NCI-H1105 (cell line): ENCODE measurements around the gene VEGFA.

Experiments
- DNase-seq: peaks from one replicate; lab custom pipeline; 2025; lab: John Stamatoyannopoulos, UW

VEGFA gene

GRCh38 chr6:43821101-43821886 is 51.3 kb downstream of the VEGFA start:
- DNase-seq = no peak

DNA sequence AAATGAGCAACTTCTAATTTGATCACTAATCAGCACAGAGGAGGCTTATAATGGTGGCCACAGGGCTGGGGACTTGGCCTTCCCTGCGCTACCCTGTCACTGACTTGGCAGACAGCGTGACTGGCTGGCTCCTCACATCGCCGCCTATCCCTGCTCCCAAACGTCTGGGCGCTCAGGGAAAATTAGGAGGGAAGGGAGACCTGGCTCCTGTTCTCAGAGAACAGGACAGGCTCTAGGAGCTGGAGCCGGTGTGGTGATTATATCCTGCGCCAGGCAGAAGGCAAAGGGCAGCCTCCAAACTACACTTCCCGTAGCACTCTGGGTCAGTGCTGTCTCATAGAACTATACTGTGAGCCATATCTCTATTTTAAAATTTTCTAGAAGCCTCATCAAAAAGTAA is 53.4 kb downstream of the VEGFA start:
- no peak for DNase-seq

DNA sequence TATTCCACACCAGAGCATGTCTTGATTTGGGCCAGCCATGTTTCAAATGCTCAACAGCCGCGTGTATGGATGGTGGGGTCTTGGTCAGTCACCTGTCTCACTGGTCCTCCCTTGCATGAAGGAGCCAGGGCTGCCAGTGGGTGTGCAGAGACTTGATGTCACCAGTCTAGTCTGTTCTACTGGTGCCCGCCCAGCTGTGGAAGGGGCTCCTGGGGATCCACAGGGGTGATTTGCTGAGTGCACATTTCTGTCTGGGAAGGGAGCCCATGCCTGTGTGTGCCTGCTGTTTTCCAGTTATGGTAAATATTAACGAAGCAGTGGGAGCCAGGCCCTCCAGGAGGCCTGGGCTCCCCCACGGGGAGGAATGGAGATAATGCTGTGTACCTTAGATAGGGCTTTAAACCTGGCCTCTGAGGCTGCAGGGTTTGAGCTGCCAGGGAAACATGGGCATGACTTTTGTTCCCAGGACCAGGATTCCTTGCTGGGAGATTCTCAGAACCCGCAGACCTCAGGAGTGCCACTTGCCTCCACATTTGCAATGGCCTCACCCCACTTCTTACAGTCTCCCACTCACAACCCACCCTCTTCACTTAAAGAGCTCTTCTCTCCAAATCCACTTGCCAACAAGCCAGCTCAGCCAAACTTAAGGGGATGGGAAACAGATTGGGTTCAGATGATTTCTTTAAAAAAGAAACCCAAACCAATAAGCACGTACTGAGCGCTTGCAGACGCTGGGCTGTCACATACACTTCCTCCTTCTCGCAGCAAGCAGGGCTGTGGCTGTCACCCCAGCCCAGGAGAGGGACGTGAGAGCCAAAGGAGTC is 54.1 kb downstream of the VEGFA start:
- DNase-seq = no peak

GRCh38 chr6:43824703-43825064 is 54.7 kb downstream of the VEGFA start:
- no peak for DNase-seq

DNA sequence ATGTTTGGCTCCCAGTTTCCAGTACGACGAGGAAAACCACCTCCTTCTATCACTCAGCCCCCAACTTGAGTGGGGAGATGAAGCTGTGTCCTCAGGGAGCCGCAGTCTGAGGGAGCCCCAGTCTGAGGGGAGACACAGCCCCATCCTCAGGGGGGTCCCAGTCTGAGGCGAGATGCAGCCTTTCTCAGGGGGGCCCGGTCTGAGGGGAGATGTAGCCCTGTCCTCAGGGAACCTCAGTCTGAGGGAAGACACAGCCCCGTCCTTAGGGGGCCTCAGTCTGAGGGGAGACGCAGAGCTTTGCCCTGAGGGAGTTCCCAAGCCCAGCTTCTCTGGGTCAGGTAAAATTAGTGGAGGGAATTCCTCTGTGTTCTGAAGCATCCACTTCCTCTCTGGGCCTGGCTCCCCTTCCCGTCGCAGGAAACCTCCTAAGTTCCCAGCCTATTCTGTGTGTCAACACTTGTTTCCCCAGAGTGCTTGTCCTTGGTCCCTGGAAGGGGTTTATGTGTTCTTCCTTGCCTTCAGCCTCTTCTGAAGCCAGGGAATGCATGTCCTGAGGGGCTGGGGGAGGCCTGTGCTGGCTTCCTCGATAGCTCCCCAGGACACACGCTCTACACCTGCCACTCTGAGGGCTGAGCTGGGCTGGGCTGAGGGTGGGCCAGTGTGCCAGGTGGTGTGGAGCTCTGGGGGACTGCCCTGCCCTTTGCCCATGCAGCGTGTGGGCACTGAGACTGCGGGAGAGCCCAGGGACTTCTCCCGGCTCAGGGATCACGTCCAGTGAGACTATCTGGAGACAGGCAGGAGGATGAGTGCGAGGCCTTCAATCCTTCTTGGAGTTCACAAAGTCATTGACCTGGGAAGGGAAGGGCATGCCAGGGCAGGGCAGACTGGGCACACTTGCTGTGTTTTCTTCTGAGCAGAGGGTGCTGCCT is 55.4 kb downstream of the VEGFA start:
- DNase-seq = no peak

DNA sequence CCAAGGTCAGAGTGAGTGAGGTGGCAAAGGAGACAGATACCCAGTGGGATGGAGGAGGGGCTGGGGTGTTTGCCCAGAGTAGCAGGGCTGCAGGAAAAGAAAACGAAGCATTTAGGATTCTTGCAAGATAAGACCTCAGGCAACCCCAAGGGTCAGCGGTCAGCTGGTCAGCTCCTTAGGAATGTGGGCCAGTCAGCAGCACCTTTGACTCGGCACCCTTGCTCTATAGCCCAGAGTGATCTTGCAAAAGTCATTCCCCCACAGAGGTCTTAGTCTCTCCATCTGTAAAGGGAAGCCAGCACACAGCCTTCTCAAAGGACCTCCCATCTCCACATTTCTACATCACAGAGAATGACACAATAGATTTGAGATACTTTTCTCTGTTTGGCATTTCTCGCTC is 56.7 kb downstream of the VEGFA start:
- no peak for DNase-seq

DNA sequence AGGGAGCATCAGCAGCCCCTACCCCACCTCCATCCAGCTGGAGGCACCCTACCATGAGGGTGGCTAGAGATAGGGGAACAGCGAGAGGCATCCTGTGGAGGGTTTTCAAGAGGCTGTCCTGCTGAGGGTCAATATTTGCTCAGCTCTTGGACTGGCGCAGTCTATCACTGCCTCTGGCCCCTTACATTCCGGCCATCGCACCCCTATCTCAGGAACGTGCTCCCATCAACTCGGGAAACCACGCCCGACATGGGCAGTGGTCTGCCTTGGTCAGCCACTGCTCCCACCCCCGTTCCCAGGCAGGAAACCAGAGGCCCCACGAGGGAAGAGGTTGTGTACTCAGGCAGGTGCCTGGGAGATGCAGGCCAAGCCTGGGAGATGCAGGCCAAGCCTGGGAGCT is 57.9 kb downstream of the VEGFA start:
- no peak for DNase-seq

GRCh38 chr6:43828711-43829110 is 58.7 kb downstream of the VEGFA start:
- no peak for DNase-seq

- no peak for DNase-seq
These were observed 59.5 kb downstream of the VEGFA start for GRCh38 chr6:43829470-43829869.

DNA sequence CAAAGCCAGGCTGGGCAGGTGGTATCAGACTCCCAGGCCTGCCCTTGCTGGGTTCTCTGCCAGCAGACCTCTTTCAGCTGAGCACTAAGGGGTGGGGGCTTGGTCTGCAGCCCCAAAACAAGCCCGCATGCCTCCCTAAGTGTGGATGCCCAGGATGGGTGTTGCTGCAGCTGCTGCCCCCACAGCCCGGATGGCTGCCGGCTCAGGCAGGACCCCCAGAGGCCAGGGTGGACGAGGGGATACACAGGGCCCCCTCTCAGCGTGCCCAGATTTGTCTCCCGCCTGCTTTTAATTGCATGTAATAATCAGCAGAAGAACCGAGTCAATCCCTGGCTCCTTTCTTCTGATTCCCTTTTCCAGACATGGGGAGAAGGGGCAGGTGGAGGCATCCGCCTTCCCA is 60.8 kb downstream of the VEGFA start:
- DNase-seq = no peak

GRCh38 chr6:43831191-43831590 is 61.2 kb downstream of the VEGFA start:
- DNase-seq = no peak

- no peak for DNase-seq
These were observed 63.4 kb downstream of the VEGFA start for GRCh38 chr6:43833223-43833995.

DNA sequence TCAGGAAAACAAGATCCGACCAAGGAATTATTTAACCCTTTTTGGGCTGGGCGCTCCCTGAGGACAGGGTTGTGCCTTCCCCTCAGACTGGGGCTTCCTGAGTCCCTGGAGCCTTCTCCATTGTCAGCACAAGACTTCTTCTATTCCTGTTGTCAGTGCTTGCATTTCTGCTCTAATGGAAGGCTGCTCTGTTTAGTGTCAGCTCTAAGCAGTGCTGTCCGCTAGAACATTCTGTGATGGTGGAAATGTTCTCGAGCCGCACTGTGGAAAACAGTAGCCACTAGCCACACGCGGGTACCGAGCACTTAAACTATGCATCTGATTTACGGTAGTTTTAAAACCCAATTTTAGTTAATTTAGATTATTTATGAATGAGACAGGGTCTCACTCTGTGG is 64.0 kb downstream of the VEGFA start:
- DNase-seq = no peak

- DNase-seq = no peak
These were observed 64.6 kb downstream of the VEGFA start for GRCh38 chr6:43834528-43835155.

DNA sequence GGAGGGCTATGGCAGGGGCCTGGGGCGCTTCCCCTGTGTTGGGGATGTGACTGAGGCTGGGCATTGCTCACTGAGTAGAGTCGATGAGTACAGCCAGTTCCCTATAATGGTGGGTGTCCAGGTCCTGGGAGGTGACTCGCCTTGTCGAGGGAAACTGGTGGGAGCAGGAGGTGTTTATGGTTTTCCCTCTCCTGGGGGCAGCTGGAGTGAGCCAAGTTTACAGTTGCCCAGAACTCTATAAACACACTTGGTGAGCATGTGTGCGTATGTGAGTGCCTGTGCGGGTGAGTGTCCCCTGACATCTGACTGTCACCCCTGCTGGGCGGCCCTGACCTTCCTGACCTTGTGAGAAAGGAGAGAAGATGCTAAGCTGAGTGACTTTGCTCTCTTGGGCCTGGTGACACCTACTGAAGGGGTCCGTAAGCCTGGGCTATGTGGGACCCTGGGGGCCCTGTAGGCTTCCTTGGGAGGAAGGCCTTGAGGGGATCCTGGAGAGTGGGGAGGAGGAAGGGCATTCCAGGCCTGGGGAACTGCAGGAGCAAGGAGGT is 65.9 kb downstream of the VEGFA start:
- no peak for DNase-seq
